Stimulated activated CD4-positive, alpha-beta T cell treated with anti-CD3 and anti-CD28 coated beads, Interleukin-4, amount 100 ng/mL, for 24 hours (primary cell): ENCODE results near the gene PDZK1IP1.
A peak's percentile ranks its signal among the peaks of the same experiment; 100 is the strongest.

ENCODE experiments used
- DNase-seq: peaks from one replicate; pipeline ENCODE4 v3.0.0-alpha.2; 2020

Gene PDZK1IP1, protein sequence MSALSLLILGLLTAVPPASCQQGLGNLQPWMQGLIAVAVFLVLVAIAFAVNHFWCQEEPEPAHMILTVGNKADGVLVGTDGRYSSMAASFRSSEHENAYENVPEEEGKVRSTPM

GRCh38 chr1:47189844-47190508 lies at the start of gene PDZK1IP1:
TSS of gene PDZK1IP1 (minus strand) at chr1:47190036. CDS start at chr1:47189932, 104 bp downstream.
- no peak for DNase-seq

GRCh38 chr1:47238935-47239592 lies 49.2 kb upstream of the PDZK1IP1 start:
- no peak for DNase-seq

GRCh38 chr1:47235806-47236205 lies 46.0 kb upstream of the PDZK1IP1 start:
- DNase-seq = no peak

GRCh38 chr1:47235241-47235681 lies 45.4 kb upstream of the PDZK1IP1 start:
- DNase-seq = no peak

DNA sequence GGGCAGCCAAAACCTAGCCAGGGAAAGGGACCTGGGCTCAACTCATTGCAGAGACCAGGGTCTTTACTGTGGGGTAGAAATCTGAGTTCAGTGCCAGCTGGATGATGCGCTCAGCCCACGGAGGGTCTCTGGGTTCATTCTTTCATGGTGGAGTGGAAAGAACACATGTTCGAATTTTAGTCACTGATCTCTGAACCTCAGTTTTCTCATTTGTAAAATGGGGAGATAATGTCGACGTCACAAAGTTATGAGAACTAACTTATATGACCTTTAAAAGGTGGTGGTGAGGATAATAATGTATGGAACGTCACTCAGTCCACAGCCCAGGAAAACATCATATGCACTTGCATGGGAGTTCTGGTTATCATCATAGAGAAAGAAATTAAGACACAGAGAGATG lies 43.4 kb upstream of the PDZK1IP1 start:
- DNase-seq = no peak

DNA sequence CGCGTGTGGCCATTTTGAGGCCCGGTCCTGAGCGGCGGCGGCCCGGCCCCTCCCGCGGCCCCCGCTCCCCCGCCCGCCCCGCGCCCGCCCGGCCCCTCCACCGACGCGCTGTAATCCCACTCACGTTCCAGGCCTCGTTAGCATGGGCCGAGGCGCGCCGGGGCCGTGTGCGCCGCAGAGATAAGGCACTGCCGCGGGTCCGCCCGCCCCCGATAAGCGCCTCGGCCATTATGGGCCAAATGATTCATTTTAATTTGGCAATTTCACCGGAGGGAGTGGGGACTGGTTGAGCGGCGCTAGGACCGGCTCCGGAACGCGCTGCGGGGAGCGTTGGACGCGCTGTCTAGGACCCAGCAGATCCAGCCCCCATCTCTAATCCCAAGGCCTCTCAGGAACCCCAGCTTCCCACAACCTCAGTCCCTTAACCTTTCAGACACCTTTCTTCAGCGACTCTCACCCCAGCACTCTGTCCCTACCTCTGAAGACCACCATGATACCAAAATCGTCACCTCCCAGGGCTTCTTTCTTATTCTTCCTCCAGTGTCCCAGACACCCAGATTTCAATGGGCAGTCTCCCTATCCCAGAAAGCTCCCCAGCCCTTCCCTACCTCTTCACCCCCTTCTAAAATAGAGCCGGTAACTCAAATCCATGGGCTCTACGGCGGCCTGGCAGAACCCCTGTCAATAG lies 42.5 kb upstream of the PDZK1IP1 start, which contains the start of gene TAL1:
Gene TAL1 (minus strand): TSS at position 39 of the 688 bp plus-strand sequence. CDS start 6,337 bp downstream, outside the sequence.
- no peak for DNase-seq

- peak; percentile 9 for DNase-seq
Measured at GRCh38 chr1:47231301-47232186, 41.7 kb upstream of the PDZK1IP1 start.

GRCh38 chr1:47230692-47231300 lies 41.0 kb upstream of the PDZK1IP1 start:
- no peak for DNase-seq

DNA sequence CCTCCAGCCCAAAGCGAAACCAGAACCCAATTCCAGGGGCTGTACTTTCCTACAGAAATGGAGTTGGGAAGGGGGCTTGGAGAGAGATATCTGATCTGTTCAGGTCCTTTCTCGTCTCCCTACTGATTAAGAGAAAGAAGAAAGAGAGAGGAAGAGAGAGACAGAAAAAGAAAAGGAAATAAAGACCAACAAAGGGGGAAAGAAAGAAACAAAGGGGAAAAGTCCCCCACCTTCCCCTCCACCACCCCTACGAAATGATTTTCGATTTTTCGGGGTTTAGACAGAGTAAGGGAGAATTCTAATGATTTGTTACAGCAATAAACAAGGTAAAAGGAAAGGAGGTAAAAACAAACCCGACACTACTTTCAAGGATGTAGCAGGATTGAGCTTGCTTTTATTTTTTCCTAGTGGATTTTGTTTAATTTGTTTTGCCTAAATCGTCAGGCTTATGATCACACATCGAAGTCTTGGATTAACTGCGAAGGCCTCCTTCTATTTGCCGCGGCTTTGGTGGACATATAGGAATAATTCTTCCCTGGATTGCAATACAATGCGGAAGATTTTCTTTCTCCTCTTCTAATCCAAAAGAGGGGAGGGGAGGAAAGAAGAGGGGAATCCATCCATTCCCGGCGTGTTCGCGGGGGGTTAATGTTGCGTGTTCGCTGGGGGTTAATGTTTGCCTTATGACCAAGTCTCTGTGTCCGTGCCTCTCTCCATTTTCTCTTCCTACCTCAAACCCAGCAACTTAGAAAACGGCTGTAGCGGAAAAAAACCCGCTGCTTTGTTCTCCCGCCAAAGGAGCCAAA lies 40.3 kb upstream of the PDZK1IP1 start:
- DNase-seq = no peak

DNA sequence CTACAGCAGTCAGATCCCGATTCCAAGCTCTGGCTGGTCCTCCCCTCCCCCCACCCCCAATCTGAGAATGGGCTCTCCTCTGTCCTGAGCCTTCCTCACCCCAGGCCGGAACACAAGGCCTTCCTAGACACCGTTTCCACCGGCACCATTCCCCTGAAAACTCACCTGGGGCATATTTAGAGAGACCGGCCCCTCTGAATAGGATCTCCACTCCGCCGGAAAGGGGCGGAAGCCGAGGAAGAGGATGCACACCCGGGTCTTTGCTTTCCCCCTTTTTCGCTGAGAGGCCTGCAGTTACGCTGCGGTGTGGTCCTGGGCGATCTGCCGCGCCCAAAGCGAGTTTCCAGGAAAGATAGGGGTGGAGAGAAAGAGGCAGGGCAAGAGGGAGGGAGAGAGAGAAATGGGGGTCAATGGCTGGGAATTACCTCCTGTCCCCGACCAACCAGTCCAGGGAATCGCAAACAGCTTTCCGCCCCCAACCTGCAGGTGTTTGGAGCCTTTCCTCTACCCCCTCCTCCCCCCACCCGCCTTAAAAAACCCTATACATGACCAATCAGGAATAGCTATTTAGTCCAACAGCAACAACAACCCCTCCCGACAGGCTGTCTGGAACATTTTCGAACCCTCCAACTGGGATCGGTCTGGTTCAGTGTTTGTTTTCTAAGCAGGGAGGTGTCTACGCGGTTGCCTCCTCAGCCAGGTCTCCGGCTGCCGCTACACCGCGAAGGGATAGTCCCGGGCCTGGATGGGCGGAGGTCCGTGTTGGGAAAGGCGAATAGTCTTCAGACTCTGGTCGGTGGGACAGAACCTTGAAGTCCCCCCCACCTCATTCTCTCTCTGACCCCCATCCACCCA lies 39.4 kb upstream of the PDZK1IP1 start:
- DNase-seq = no peak

DNA sequence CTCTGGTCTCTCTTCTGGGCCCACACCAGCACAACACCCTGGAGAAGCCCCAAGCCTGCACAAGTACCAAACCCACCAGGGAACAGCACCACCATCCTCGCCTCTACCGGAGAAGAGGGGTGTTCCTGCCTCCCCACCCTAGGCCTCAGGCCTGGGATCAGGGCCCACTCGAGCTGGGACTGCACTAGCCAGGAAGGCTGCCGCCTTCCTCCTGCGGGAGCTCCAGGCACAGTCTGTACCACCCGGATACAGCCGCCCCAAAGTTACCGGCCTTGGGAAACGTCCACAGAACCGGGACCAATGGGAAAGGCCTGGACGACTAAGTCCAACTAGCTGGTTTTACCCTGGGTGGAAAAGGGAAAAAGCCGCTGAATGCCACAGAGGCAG lies 38.8 kb upstream of the PDZK1IP1 start:
- no peak for DNase-seq

GRCh38 chr1:47227341-47228232 lies 37.8 kb upstream of the PDZK1IP1 start:
- no peak for DNase-seq

- no peak for DNase-seq
Measured at GRCh38 chr1:47226839-47227215, 37.0 kb upstream of the PDZK1IP1 start.

GRCh38 chr1:47226121-47226838 lies 36.4 kb upstream of the PDZK1IP1 start:
- no peak for DNase-seq

DNA sequence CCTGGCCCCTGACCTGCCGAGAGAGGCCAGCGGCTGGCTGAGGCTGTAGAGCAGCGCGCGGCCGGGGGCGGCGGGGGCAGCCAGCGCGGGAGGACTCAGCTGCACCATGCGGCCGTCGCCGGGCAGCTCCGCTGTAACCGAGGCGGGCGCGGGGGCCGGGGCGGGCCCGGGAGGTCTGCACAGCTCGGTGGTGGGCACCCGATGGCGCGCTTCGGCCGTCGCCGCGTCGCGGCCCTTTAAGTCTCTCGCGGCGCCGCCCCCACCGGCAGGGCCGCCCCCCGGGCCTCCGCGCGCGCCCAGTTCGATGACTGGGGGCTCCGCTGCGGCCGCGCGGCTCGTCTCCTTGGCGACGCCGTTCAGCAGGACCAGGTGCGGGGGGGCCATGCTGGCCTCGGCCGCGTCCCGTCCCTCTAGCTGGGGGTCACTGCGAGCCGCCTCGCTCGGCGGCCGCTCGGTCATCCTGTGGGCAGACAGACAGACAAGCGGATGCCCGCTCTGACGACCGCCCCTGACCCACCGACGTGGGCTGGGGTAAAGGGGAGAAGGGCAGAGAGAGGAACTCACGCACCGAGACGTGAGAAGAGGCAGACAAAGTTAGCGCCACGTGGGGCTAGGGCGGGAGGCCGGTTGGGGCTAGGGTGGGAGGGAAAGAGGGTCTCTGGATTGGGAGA lies 35.7 kb upstream of the PDZK1IP1 start:
- DNase-seq = no peak

GRCh38 chr1:47224676-47225399 lies 35.0 kb upstream of the PDZK1IP1 start:
- no peak for DNase-seq
